ENCODE measurements around the gene TTYH3.

TTYH3 gene

DNA sequence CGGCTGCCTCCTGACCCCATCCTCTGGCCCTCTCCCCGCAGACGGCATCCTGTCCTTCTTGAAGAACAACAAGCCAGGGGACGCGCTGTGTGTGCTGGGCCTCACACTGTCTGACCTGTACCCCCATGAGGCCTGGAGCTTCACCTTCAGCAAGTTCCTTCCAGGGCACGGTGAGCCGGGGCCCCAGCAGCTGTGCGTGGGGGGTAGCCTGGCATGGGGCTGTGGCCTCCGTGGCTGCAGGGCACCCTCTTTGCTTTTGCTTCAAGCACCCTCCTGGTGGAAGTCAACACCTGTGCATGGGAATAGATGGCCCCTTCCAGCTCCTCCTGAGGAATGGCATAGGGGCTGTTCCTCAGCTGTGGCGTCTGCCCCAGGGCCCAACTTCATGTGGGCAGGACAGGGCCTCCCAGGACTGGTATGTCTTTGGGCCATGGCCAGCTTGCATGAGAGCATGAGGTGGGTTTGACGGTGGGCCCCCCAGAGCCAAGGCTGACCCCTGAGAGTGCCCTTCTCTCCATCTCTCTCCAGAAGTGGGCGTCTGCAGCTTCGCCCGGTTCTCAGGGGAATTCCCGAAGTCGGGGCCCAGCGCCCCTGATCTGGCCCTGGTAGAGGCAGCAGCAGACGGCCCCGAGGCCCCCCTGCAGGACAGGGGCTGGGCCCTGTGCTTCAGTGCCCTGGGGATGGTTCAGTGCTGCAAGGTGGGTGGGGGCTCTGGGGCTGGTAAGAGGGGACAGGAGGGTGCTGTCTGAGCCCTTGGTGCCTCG lies 76.9 kb downstream of the TTYH3 start:
- DNase-seq (ENCODE audit: low spot score): no peak

DNA sequence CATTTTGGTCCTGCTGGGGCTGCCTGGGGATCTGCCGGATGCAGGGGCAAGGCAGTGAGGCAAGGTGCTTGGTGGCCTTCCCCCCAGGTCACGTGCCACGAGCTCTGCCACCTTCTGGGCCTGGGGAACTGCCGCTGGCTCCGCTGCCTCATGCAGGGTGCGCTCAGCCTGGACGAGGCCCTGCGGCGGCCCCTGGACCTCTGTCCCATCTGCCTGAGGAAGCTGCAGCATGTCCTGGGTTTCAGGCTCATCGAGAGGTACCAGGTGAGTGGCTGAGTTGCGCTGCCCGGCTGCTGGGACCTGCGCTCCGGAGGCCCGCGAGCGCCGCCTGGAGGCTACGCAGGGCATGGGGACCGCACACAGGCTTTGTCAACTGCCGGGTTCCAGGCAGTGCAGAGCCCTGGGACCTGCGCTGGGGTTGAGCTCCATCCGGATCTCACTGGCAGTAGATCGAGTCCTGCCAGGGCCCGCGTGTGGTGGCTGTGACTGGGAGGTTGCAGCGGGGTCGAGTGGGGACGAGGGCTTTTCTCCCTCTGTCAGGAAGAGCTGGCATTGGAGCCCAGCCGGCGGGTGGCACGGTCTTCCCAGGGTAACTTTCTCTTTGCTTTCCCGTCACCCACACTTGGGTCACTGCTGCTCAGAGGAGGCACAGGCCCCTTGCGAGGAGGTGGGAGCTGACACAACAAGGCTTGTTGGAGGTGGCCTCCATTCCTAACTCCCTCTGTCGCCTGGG lies 77.9 kb downstream of the TTYH3 start:
- DNase-seq (ENCODE audit: low spot score): peak; percentile 38

DNA sequence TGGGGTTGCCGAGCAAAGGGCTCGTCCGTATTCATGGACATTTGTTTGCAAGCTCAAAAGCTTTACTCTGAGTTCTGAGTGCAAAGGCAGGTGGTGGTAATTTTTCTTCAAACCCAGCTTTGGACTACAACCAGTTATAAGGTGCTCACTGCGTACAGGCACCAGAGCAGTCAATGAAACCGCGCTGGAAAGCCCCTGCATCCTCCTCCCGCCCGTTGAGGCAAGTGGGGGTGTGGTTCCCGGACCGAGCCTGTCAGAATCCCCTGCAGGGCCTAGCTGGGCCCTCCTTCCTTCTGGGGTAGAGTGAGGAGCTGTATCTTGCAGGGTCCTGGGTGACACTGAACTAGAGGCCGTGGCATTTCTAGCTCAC lies 78.5 kb downstream of the TTYH3 start:
- no peak for DNase-seq (ENCODE audit: low spot score)

DNA sequence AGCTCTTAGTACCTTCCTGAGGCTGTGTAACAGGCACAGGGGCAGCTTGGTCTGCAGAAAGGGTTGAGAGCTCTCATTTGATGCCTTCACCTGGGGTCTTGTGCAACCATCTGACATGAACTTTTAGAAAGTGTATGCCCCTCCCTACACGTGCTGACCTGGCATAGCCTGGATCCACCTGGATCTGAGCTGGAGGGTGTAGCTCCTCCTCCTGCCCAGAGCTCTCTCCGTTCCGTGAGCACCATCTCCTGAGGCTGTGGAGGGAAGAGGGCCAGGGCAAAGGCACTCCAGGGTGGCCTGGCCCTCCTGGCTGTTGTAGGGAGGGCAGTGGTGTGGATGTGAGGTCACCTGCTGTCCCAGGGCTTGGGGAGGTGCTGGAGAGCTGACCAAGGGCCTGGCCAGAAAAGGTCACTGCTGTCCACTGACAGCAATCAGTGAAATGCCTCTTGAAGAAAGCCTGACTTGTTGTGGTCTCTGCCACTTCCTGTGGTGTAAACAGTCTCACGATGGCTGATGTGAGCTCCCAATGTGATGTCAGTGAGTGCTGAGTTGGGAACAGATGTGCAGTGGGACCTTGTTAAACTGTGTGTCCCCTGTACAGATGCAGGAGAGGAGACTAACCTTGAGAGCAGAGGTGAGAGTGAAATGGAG lies 79.2 kb downstream of the TTYH3 start:
- DNase-seq (ENCODE audit: low spot score): no peak

DNA sequence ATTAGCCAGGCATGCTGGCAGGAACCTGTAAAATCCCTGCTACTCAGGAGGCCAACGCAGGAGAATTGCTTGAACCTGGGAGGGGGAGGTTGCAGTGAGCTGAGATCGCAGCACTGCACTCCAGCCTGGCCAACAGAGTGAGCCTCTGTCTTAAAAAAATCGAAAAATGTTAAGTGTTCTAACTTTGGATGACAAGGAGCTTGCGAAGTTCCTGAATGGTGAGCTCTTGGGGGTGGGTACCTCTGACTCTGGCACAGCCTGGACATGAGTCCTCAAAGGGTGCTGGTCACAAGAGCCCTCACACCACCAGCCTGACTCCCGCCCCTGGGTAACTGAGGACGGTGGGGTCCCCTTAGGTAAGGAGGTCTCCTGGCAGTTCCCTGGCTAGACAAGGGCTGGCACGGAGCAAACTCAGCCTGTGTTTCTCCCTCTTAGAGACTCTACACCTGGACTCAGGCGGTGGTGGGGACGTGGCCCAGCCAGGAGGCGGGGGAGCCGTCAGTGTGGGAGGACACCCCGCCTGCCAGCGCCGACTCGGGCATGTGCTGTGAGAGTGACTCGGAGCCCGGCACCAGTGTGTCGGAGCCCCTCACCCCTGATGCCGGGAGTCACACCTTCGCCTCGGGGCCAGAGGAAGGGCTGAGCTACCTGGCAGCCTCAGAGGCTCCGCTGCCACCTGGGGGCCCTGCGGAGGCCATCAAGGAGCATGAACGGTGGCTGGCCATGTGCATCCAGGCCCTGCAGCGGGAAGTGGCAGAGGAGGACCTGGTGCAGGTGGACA lies 80.3 kb downstream of the TTYH3 start:
- DNase-seq (ENCODE audit: low spot score): no peak

DNA sequence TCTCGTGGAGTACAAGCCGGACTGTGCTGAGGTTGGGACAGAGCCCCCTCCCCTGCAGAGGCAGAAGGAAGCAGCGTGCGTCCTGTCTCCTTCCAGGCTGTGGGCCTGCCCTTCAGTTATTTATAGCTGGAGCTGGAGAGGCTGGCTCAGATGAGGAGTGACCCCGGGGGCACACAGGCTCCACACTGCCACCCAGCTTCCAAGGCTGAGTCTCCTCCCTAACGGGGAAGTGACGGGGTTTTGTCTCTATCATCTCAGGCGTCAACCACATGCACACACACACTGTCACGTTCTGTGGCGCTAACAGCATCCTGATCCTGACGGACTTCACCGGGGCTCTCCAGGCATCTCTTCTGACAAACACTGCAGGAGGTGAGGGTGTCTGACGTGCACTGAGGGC lies 81.6 kb downstream of the TTYH3 start:
- no peak for DNase-seq (ENCODE audit: low spot score)

DNA sequence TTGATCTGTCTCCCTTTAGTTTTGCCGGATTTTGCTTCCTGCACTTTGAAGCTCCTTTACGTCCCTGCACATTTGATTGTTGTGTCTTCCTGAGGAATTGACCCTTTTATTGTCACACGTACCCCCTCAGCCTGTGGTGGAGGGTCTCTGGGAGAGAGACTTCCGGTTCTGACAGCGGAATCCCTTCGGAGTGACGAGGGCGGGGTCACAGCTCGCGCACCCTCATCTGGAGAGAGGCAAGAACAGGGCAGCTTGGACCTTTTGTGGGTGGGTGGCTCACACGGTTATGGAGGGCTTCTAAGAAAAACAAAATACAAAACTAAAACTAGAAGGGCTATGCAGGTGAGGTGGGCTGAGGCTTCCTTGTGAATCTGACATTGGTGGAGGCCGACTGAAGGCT lies 82.2 kb downstream of the TTYH3 start:
- no peak for DNase-seq (ENCODE audit: low spot score)
